Stimulated activated CD4-positive, alpha-beta T cell treated with anti-CD3 and anti-CD28 coated beads, Interleukin-12 subunit alpha, Interleukin-12 subunit beta, amount 100 ng/mL, for 24 hours (primary cell): ENCODE results near the gene C11orf65.
"Not testable (repeated sequence)": the region's sequence is repeated elsewhere in the genome, so short reads cannot be mapped to it uniquely, and the experiment has no call there.

Experiments used
- DNase-seq, 2 experiments: peaks; one replicate each; pipeline ENCODE4 v3.0.0-alpha.2; 2020; ENCODE audit warnings: low read depth in 2 of 2

C11orf65 gene

GRCh38 chr11:108474664-108475463 is 7.5 kb upstream of the C11orf65 start:
- DNase-seq: no peak

GRCh38 chr11:108472681-108473080 is 5.4 kb upstream of the C11orf65 start:
- no peak for DNase-seq

GRCh38 chr11:108468478-108468864 is 1.1 kb upstream of the C11orf65 start:
- DNase-seq: no peak

- no peak for DNase-seq
These were observed 924 bp downstream of the C11orf65 start for GRCh38 chr11:108466405-108466804.

GRCh38 chr11:108453207-108453835 is 14.0 kb downstream of the C11orf65 start:
- DNase-seq: no peak

- DNase-seq: not testable (repeated sequence)
These were observed 25.9 kb downstream of the C11orf65 start for GRCh38 chr11:108441445-108441844.

GRCh38 chr11:108436594-108436993 is 30.7 kb downstream of the C11orf65 start:
- no peak for DNase-seq

GRCh38 chr11:108435066-108435465 is 32.3 kb downstream of the C11orf65 start:
- no peak for DNase-seq

- no peak for DNase-seq
These were observed 34.5 kb downstream of the C11orf65 start for GRCh38 chr11:108432783-108433182.

- no peak for DNase-seq
These were observed 35.3 kb downstream of the C11orf65 start for GRCh38 chr11:108431997-108432396.

GRCh38 chr11:108431370-108431769 is 36.0 kb downstream of the C11orf65 start:
- no peak for DNase-seq

- DNase-seq: not testable (repeated sequence)
These were observed 49.8 kb downstream of the C11orf65 start for GRCh38 chr11:108417551-108417950.

GRCh38 chr11:108414958-108415357 is 52.4 kb downstream of the C11orf65 start:
- DNase-seq: no peak

- no peak for DNase-seq
These were observed 61.6 kb downstream of the C11orf65 start for GRCh38 chr11:108405706-108406105.

- DNase-seq: no peak
These were observed 64.3 kb downstream of the C11orf65 start for GRCh38 chr11:108403052-108403451.

- DNase-seq: no peak
These were observed 65.1 kb downstream of the C11orf65 start for GRCh38 chr11:108402241-108402640.

- no peak for DNase-seq
These were observed 68.9 kb downstream of the C11orf65 start for GRCh38 chr11:108398439-108398838.

- DNase-seq: not testable (repeated sequence)
These were observed 70.7 kb downstream of the C11orf65 start for GRCh38 chr11:108396672-108397071.

GRCh38 chr11:108394744-108395284 is 72.5 kb downstream of the C11orf65 start:
- no peak for DNase-seq

- DNase-seq: no peak
These were observed 74.3 kb downstream of the C11orf65 start for GRCh38 chr11:108393046-108393445.

GRCh38 chr11:108392353-108392752 is 75.0 kb downstream of the C11orf65 start:
- no peak for DNase-seq

GRCh38 chr11:108388576-108388975 is 78.8 kb downstream of the C11orf65 start:
- DNase-seq: no peak

GRCh38 chr11:108373505-108373904 is 93.8 kb downstream of the C11orf65 start:
- DNase-seq: not testable (repeated sequence)
